Measurements from ENCODE around the gene CD4.

GRCh38 chr12:6834873-6835272 is 45.5 kb downstream of the CD4 start:
- TF ChIP-seq ZNF19 (tag by site-specific recombination; IDR thresholded peaks at IDR 0.05; ENCODE audit: low read depth): no peak
- TF ChIP-seq ZNF324 (tag by site-specific recombination; IDR thresholded peaks at IDR 0.05): no peak
- TF ChIP-seq CTCF (tag by site-specific recombination; IDR thresholded peaks at IDR 0.05): no peak
- TF ChIP-seq, protein P1, sequence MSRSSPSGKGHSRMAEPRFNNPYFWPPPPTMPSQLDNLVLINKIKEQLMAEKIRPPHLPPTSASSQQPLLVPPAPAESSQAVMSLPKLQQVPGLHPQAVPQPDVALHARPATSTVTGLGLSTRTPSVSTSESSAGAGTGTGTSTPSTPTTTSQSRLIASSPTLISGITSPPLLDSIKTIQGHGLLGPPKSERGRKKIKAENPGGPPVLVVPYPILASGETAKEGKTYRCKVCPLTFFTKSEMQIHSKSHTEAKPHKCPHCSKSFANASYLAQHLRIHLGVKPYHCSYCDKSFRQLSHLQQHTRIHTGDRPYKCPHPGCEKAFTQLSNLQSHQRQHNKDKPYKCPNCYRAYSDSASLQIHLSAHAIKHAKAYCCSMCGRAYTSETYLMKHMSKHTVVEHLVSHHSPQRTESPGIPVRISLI (tag by site-specific recombination; IDR thresholded peaks at IDR 0.05): no peak
- TF ChIP-seq ZNF768 (tag by site-specific recombination; IDR thresholded peaks at IDR 0.05): no peak
- TF ChIP-seq KLF16 (tag by site-specific recombination; IDR thresholded peaks at IDR 0.05): no peak
- TF ChIP-seq RBAK (tag by site-specific recombination; IDR thresholded peaks at IDR 0.05): no peak
- TF ChIP-seq ZNF530 (tag by site-specific recombination; IDR thresholded peaks at IDR 0.05; ENCODE audit: low read depth): no peak
- TF ChIP-seq BCL11A (tag by site-specific recombination; IDR thresholded peaks at IDR 0.05; ENCODE audit: low read depth): no peak
- TF ChIP-seq ZNF341 (tag by site-specific recombination; IDR thresholded peaks at IDR 0.05; ENCODE audit: low read depth): no peak
- no peak for TF ChIP-seq REST (tag by site-specific recombination; IDR thresholded peaks at IDR 0.05)
- TF ChIP-seq ZNF544 (tag by site-specific recombination; IDR thresholded peaks at IDR 0.05): no peak
- no peak for TF ChIP-seq ZNF830 (tag by site-specific recombination; IDR thresholded peaks at IDR 0.05; ENCODE audit: low read depth)
